ENCODE results near the gene DUSP28.

DNA sequence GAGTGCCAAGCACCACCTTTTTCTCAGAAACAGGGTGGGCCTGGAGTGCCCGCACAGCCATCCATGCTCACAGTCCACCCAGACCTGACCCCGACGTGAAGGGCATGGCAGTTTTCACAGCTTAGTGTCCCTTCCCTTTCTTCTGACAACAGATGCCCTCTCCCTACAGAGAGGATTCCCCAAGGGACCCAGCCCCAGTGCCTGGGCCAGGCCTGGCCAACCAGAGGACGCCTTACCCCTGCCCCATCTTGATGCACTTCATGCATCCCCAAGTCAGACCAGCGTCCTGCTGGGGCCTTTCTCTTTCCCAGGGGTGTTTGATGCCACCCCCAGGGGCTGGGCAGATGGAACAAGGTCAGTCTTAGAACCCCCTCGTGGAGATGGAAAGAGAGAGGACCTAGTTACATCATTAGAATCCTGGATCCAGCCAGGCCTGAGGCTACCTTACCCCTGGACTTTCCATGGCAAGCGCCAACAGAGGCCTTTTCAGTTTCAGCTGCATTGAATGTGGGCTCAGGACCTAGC lies 6.1 kb upstream of the DUSP28 start:
- TF ChIP-seq TEAD2 (CRISPR knock-in tag; IDR thresholded peaks at IDR 0.05) (no peak), POLR2A (IDR thresholded peaks at IDR 0.05; ENCODE audit: insufficient read depth in 1 of 2, low read depth in 2 of 2, low read length in 2 of 2) (no peak), JUN (CRISPR knock-in tag; IDR thresholded peaks at IDR 0.05) (no peak)
